Parathyroid adenoma (tissue), 2 donors: ENCODE data around the gene AHI1.
A peak's percentile ranks its signal among the peaks of the same experiment; 100 is the strongest.
"Not testable (repeated sequence)": the region's sequence is repeated elsewhere in the genome, so short reads cannot be mapped to it uniquely, and the experiment has no call there.

Source experiments
- H2AFZ ChIP-seq: fragments of 300-600 bp; sonication (generic); one replicate; pipeline ENCODE4 v1.7.0; 2017; ENCODE audit warnings: antibody characterized with exemption, mild to moderate bottlenecking
- H3K27ac ChIP-seq: fragments of 300-600 bp; sonication (generic); one replicate; pipeline ENCODE4 v1.7.0; 2017
- H3K27me3 ChIP-seq: fragments of 300-600 bp; sonication (generic); one replicate; pipeline ENCODE4 v1.7.0; 2017; ENCODE audit warnings: low read length; ENCODE audit not compliant: control insufficient read depth, insufficient read depth
- H3K36me3 ChIP-seq: fragments of 300-600 bp; sonication (generic); one replicate; pipeline ENCODE4 v1.7.0; 2017; ENCODE audit warnings: low read length; ENCODE audit not compliant: control insufficient read depth, insufficient read depth
- H3K4me1 ChIP-seq: fragments of 300-600 bp; sonication (generic); one replicate; pipeline ENCODE4 v1.7.0; 2017; ENCODE audit warnings: control low read depth
- H3K4me2 ChIP-seq: fragments of 300-600 bp; sonication (generic); one replicate; pipeline ENCODE4 v1.7.0; 2017; ENCODE audit warnings: low read length
- H3K4me3 ChIP-seq: fragments of 300-600 bp; sonication (generic); one replicate; pipeline ENCODE4 v1.7.0; 2017; ENCODE audit warnings: low read depth, low read length
- H3K79me2 ChIP-seq: fragments of 300-600 bp; sonication (generic); one replicate; pipeline ENCODE4 v1.7.0; 2017; ENCODE audit warnings: control low read depth
- H3K9ac ChIP-seq: fragments of 300-600 bp; sonication (generic); one replicate; pipeline ENCODE4 v1.7.0; 2017; ENCODE audit warnings: mild to moderate bottlenecking
- H3K9me3 ChIP-seq: fragments of 300-600 bp; sonication (generic); one replicate; pipeline ENCODE4 v1.7.0; 2017; ENCODE audit warnings: low read length; ENCODE audit not compliant: control insufficient read depth
- TF ChIP-seq, protein P1 (sequence below): fragments of 300-600 bp; sonication (generic); IDR thresholded peaks from one replicate; pipeline ENCODE4 v1.7.0; 2017; ENCODE audit warnings: antibody characterized with exemption, mild to moderate bottlenecking
- donor health status: primary hyperparathyroidism.

The AHI1 gene

DNA sequence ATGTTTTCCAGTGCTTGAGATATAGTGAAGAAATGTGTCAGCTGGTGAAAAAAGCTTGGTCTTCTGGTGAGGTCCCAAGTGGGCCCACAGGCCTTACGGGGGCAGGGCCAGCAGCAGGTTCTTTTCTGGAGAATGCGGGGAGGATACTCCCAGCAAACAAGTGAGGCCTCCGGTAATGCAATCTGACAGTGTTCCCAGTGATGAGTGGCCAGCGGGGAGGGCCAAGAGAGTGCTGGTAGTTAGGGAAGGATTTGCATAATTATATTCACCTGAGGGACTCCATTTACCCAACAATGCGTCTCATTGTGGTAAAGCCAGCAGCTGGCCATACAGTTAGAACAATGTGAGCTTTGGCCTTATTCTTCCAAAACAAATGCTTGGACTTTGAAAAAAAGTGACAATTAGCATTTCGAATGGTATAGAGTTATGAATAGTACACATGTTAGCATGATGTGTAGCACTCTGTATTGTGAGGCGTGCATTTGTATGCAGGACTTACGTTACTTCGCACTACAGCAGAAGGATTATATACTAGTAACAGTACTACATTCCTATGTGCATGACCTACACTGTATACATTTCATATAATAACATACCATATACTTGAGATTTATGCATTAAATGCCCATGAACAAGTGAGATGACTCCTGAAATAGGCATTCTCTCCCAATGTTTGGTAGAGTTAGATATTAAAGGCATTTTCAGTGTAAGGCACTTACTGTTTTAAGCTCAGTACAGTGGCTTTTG is 246.6 kb downstream of the AHI1 start:
- no peaks in the 10 kb centered on the region for H3K79me2 ChIP-seq
- H3K4me2 ChIP-seq: no peak overlapping the region
- no peaks in the 10 kb centered on the region for H3K36me3 ChIP-seq
- TF ChIP-seq, protein P1, sequence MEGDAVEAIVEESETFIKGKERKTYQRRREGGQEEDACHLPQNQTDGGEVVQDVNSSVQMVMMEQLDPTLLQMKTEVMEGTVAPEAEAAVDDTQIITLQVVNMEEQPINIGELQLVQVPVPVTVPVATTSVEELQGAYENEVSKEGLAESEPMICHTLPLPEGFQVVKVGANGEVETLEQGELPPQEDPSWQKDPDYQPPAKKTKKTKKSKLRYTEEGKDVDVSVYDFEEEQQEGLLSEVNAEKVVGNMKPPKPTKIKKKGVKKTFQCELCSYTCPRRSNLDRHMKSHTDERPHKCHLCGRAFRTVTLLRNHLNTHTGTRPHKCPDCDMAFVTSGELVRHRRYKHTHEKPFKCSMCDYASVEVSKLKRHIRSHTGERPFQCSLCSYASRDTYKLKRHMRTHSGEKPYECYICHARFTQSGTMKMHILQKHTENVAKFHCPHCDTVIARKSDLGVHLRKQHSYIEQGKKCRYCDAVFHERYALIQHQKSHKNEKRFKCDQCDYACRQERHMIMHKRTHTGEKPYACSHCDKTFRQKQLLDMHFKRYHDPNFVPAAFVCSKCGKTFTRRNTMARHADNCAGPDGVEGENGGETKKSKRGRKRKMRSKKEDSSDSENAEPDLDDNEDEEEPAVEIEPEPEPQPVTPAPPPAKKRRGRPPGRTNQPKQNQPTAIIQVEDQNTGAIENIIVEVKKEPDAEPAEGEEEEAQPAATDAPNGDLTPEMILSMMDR: no peak
- H3K27ac ChIP-seq: no peak overlapping the region
- peaks cover 3% of the 10 kb centered on the region for H3K4me1 ChIP-seq
- no peaks in the 10 kb centered on the region for H3K9me3 ChIP-seq
- H3K27me3 ChIP-seq: no peaks in the 10 kb centered on the region
- no peak overlapping the region for H3K9ac ChIP-seq
- no peak overlapping the region for H3K4me3 ChIP-seq
- no peak overlapping the region for H2AFZ ChIP-seq

DNA sequence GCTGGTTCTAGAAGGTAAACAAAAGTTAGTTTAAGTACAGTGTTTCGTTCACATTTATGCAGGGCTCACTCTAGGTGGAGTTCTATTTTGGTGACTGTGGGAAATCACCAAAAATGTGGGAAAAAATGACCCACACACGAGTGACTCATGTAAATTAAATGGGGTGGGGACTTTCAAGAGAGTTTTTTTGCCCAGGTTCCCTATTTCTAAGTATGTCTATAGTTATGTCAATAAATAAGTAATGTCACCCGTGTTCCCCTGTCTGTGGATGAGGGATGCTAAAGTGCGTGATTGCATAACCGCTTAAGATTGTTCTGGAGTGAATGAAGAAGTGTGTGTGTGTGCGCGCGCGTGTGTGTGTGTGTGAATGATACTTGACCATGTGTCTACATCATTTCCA is 247.3 kb downstream of the AHI1 start:
- H3K27ac ChIP-seq: no peak overlapping the region
- no peak overlapping the region for H2AFZ ChIP-seq
- H3K4me2 ChIP-seq: no peak overlapping the region

DNA sequence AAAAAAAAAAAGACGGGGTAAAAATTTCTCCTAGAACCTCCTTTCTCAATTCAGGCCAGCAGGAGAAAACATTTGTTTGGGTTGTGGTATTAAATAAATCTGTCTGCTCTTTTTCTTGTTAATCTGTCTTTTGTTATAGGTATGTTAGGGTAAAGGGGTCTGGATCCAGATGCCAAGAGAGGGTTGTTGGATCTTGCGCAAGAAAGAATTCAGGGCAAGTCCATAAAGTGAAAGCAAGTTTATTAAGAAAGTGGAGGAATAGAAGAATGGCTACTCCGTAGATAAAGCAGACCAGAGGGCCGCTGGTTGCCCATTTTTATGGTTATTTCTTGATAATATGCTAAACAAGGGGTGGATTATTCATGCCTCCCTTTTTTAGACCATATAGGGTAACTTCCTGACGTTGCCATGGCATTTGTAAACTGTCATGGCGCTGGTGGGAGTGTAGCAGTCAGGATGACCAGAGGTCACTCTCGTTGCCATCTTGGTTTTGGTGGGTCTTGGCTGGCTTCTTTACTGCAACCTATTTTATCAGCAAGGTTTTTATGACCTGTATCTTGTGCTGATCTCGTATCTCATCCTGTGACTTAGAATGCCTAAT is 251.0 kb downstream of the AHI1 start:
- peaks cover 17% of the 10 kb centered on the region for H3K4me1 ChIP-seq
- H2AFZ ChIP-seq: not testable (repeated sequence)

More for the DNA sequence above, 247.3 kb downstream of the AHI1 start:
- Histone ChIP-seq H3K9ac (no peak overlapping the region), H3K9me3 (no peaks in the 10 kb centered on the region), H3K79me2 (no peaks in the 10 kb centered on the region), H3K4me3 (no peak overlapping the region), H3K27me3 (no peaks in the 10 kb centered on the region), H3K36me3 (no peaks in the 10 kb centered on the region), H3K4me1 (peaks cover 8% of the 10 kb centered on the region)
- TF ChIP-seq, protein P1: no peak

DNA sequence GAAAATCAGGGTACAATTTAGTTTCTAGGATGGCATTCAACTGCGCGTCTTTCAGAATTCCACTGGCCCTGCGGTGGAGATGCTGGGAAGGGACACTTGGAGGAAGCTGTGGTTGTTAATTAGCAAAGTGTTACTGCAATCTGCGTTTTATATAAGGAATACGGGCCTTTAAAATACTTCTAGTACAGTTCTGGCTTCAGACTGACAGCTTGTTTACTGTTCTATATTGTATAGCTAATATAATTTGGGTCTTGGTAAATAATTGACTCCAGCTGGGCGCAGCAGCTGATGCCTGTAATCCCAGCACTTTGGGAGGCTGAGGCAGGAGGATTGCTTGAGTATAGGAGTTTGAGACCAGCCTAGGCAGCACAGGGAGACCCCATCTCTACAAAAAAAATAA is 252.7 kb downstream of the AHI1 start:
- Histone ChIP-seq H3K79me2 (no peaks in the 10 kb centered on the region), H3K27ac (peak overlapping the region; percentile 79), H3K4me1 (peaks cover 17% of the 10 kb centered on the region), H3K9ac (no peak overlapping the region), H3K4me2 (peak overlapping the region; percentile 13), H3K9me3 (no peaks in the 10 kb centered on the region), H3K36me3 (no peaks in the 10 kb centered on the region), H2AFZ (peak overlapping the region; percentile 0), H3K27me3 (no peaks in the 10 kb centered on the region), H3K4me3 (peak overlapping the region; percentile 9)
- TF ChIP-seq, protein P1: no peak

More for the DNA sequence above, 251.0 kb downstream of the AHI1 start:
- H3K79me2 ChIP-seq, H3K36me3 ChIP-seq, H3K9me3 ChIP-seq, H3K27me3 ChIP-seq, H3K9ac ChIP-seq, H3K4me3 ChIP-seq, H3K27ac ChIP-seq, H3K4me2 ChIP-seq: not testable (repeated sequence)

DNA sequence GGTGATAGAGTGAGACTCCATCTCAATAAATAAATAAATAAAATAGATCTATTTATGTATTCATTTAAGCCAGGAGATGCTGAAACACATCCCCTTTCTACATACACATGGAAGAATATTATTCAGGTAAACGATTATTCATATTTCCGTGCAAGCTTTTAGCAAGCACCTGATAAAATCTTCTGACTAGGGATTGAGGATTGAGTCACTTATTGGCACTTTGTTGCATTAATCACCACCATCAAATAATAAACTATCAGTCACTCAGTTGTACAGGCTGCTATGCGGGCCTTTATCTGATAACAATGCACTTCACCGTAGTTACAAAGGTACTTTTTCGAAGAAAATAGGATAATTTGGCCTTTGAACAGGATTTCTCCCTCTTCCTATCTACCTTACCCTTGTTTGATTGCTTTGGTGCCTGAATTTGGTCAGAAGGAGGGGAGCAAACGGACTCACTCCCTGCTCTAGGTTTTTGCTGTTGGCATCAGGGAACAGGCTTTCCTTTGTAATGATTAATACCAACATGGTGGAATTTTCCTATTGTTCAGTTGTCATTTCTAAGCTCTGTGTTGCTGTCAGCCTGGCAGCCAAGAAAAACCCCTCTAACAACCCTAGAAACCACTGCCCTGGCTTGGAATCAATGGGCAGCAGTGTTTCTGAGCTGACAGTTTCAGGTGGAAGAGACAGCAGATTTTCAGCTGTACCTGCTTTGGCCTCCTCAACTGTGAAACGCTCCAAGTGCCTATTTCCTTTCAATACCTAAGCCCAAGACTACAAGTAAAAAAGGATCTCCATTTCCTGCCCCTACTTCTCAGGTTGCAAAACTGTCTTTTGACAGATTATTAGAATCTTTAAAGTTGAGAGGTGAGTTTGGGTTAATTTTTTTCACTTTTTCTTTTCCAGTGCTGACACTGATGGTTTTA is 253.4 kb downstream of the AHI1 start:
- no peaks in the 10 kb centered on the region for H3K79me2 ChIP-seq
- H3K27ac ChIP-seq: peak overlapping the region; percentile 79
- H3K36me3 ChIP-seq: no peaks in the 10 kb centered on the region
- peaks cover 17% of the 10 kb centered on the region for H3K4me1 ChIP-seq
- TF ChIP-seq, protein P1: no peak
- peak overlapping the region; percentile 9 for H3K4me3 ChIP-seq
- peak overlapping the region; percentile 13 for H3K4me2 ChIP-seq
- peak overlapping the region; percentile 30 for H2AFZ ChIP-seq
- no peaks in the 10 kb centered on the region for H3K9me3 ChIP-seq
- no peak overlapping the region for H3K9ac ChIP-seq
- no peaks in the 10 kb centered on the region for H3K27me3 ChIP-seq
